T-helper 2 cell treated with Interferon-gamma antibody and Interleukin-4, amounts not matched to agents 100 ng/mL and 5 ng/mL, for 36 hours (primary cell): ENCODE results near the gene ZNF780A. TPM values are rescaled to one million over a fixed set of nuclear protein-coding genes. Genes with fewer than 3 reads are reported as not detected.
"Not testable (repeated sequence)": the region's sequence is repeated elsewhere in the genome, so short reads cannot be mapped to it uniquely, and the experiment has no call there.

Experiments
- intact Hi-C: fragments of 100-400 bp; cut with micrococcal nuclease; formaldehyde crosslinking; loops from one replicate; pipeline ENCODE4 v1.15.1; 2023
- total RNA-seq: library from RNA; stranded (reverse); gene quantifications from 2 replicates; pipeline ENCODE4 v1.2.3, GENCODE V29; 2022

ZNF780A gene
- total RNA-seq, 1 donor from 2014 or later, result 21.4 TPM

- intact Hi-C loops, result no loop called here
These were observed 2.3 kb downstream of the ZNF780A start for GRCh38 chr19:40088299-40089047.

GRCh38 chr19:40084948-40085347, 5.8 kb downstream of the ZNF780A start:
- intact Hi-C loops, result no loop called here

GRCh38 chr19:40081411-40081810, 9.3 kb downstream of the ZNF780A start:
- intact Hi-C loops, result no loop called here

GRCh38 chr19:40080289-40080688, 10.5 kb downstream of the ZNF780A start:
- intact Hi-C loops, result no loop called here

- intact Hi-C loops, result no loop called here
These were observed 12.4 kb downstream of the ZNF780A start for GRCh38 chr19:40078377-40078776.

GRCh38 chr19:40070058-40070457, 20.7 kb downstream of the ZNF780A start:
- intact Hi-C loops, result no loop called here

- intact Hi-C loops, result loop anchor here (5.0 kb wide), 1 partner anchor 117 kb away; no protein-coding TSS in a partner anchor
These were observed 31.1 kb downstream of the ZNF780A start for GRCh38 chr19:40059624-40060023.

GRCh38 chr19:40057166-40057565, 33.6 kb downstream of the ZNF780A start:
- intact Hi-C loops, result loop anchor here (5.0 kb wide), 1 partner anchor 115 kb away; no protein-coding TSS in a partner anchor

GRCh38 chr19:40056505-40056904, 34.2 kb downstream of the ZNF780A start:
- intact Hi-C loops, result loop anchor here (1.0 to 5.0 kb wide), 3 partner anchors 34 to 114 kb away; partner anchors contain the start of genes ZNF546 and ZNF780A

GRCh38 chr19:40055832-40056504, 34.8 kb downstream of the ZNF780A start, which contains the start of gene ZNF780B:
ZNF780B (minus strand) TSS chr19:40056231; CDS start chr19:40050332, 5,899 bp downstream.
- intact Hi-C loops, result loop anchor here (1.0 to 5.0 kb wide), 3 partner anchors 34 to 114 kb away; partner anchors contain the start of genes ZNF546 and ZNF780A

- intact Hi-C loops, result loop anchor here (5.0 kb wide), 1 partner anchor 113 kb away; no protein-coding TSS in a partner anchor
These were observed 35.7 kb downstream of the ZNF780A start for GRCh38 chr19:40055049-40055448.

GRCh38 chr19:40054632-40055031, 36.1 kb downstream of the ZNF780A start:
- intact Hi-C loops, result loop anchor here (5.0 kb wide), 1 partner anchor 112 kb away; no protein-coding TSS in a partner anchor

GRCh38 chr19:40053491-40053890, 37.3 kb downstream of the ZNF780A start:
- intact Hi-C loops, result no loop called here

GRCh38 chr19:40041718-40042117, 49.0 kb downstream of the ZNF780A start:
- intact Hi-C loops, result not testable (repeated sequence)

- intact Hi-C loops, result not testable (repeated sequence)
These were observed 52.7 kb downstream of the ZNF780A start for GRCh38 chr19:40038047-40038446.

GRCh38 chr19:40035996-40036395, 54.7 kb downstream of the ZNF780A start:
- intact Hi-C loops, result no loop called here

- intact Hi-C loops, result no loop called here
These were observed 56.7 kb downstream of the ZNF780A start for GRCh38 chr19:40033989-40034560.

GRCh38 chr19:40026597-40026970, 64.2 kb downstream of the ZNF780A start:
- intact Hi-C loops, result no loop called here

- intact Hi-C loops, result no loop called here
These were observed 64.7 kb downstream of the ZNF780A start for GRCh38 chr19:40025938-40026596.

GRCh38 chr19:40023969-40024368, 66.8 kb downstream of the ZNF780A start:
- intact Hi-C loops, result no loop called here
